Liver (tissue), 3 donors: ENCODE data around the gene SMIM1.

Experiments
- CTCF ChIP-seq: fragments of 150-350 bp; IDR thresholded peaks from 2 replicates; pipeline ENCODE4 v1.5.1; 2017; ENCODE audit warnings: improper control_type of control experiment, low read depth, low read length; ENCODE audit not compliant: missing input control
- EGR1 ChIP-seq, 2 donors: IDR thresholded peaks; 2 replicates each; pipeline ENCODE4 v1.6.1; 2016 to 2018; ENCODE audit warnings: antibody characterized with exemption in 2 of 2, low read depth in 2 of 2
- FOXA1 ChIP-seq: IDR thresholded peaks from 2 replicates; pipeline ENCODE4 v1.6.1; 2016; ENCODE audit warnings: antibody characterized with exemption
- GABPA ChIP-seq, 2 donors: IDR thresholded peaks in 1 of 2; conservative IDR thresholded peaks in 1 of 2; 2 replicates each; pipeline ENCODE4 v1.6.1; 2016; ENCODE audit warnings: antibody characterized with exemption in 2 of 2, mild to moderate bottlenecking in 1 of 2, moderate library complexity in 1 of 2
- JUND ChIP-seq, 2 donors: IDR thresholded peaks; 2 replicates each; pipeline ENCODE4 v1.6.1; 2016; ENCODE audit warnings: antibody characterized with exemption in 2 of 2
- MAX ChIP-seq: IDR thresholded peaks from 2 replicates; pipeline ENCODE4 v1.6.1; 2016; ENCODE audit warnings: antibody characterized with exemption
- NR2F2 ChIP-seq: IDR thresholded peaks from 2 replicates; pipeline ENCODE4 v1.6.1; 2016; ENCODE audit warnings: antibody characterized with exemption
- RAD21 ChIP-seq, 2 donors: IDR thresholded peaks; 2 replicates each; pipeline ENCODE4 v1.6.1; 2016; ENCODE audit warnings: antibody characterized with exemption in 2 of 2, mild to moderate bottlenecking in 2 of 2
- REST ChIP-seq: IDR thresholded peaks from 2 replicates; pipeline ENCODE4 v1.6.1; 2016; ENCODE audit warnings: antibody characterized with exemption, mild to moderate bottlenecking
- SP1 ChIP-seq: IDR thresholded peaks from 2 replicates; pipeline ENCODE4 v1.6.1; 2018; ENCODE audit warnings: antibody characterized with exemption, mild to moderate bottlenecking
- TAF1 ChIP-seq: conservative IDR thresholded peaks from 2 replicates; pipeline ENCODE4 v1.6.1; 2016; ENCODE audit warnings: antibody characterized with exemption, mild to moderate bottlenecking
- YY1 ChIP-seq: IDR thresholded peaks from 2 replicates; pipeline ENCODE4 v1.6.1; 2016; ENCODE audit warnings: antibody characterized with exemption, mild to moderate bottlenecking
- ZBTB33 ChIP-seq: IDR thresholded peaks from 2 replicates; pipeline ENCODE4 v1.6.1; 2016; ENCODE audit warnings: antibody characterized with exemption
- donor health status: healthy.
- donor health status: healthy.

- TF ChIP-seq CTCF, result no peak
- TF ChIP-seq JUND (IDR thresholded peaks at IDR 0.05), result no peak
- TF ChIP-seq SP1, result no peak
- no peak for TF ChIP-seq MAX
- TF ChIP-seq REST, result no peak
- TF ChIP-seq YY1, result no peak
- TF ChIP-seq TAF1, result no peak
- no peak for TF ChIP-seq EGR1 (IDR thresholded peaks at IDR 0.05; ENCODE audit: low read depth in 2 of 2)
- no peak for TF ChIP-seq GABPA (IDR thresholded peaks at IDR 0.05 in 1 of 2, conservative IDR thresholded peaks at IDR 0.05 in 1 of 2)
- no peak for TF ChIP-seq ZBTB33
- TF ChIP-seq RAD21 (IDR thresholded peaks at IDR 0.05), result no peak
- TF ChIP-seq NR2F2, result no peak
- TF ChIP-seq FOXA1, result no peak
These were observed 18.7 kb upstream of the SMIM1 start for GRCh38 chr1:3753656-3754454.
